ENCODE results near the gene IGFALS.

- no peak for TF ChIP-seq CTCF (IDR thresholded peaks at IDR 0.05)
- TF ChIP-seq POLR2A (IDR thresholded peaks at IDR 0.05): no peak
Observed at GRCh38 chr16:1766701-1767100, 26.8 kb downstream of the IGFALS start.

Measured in Peyer's patch (tissue), 4 donors.